ENCODE measurements around the gene CAMTA1.

Gene CAMTA1

DNA sequence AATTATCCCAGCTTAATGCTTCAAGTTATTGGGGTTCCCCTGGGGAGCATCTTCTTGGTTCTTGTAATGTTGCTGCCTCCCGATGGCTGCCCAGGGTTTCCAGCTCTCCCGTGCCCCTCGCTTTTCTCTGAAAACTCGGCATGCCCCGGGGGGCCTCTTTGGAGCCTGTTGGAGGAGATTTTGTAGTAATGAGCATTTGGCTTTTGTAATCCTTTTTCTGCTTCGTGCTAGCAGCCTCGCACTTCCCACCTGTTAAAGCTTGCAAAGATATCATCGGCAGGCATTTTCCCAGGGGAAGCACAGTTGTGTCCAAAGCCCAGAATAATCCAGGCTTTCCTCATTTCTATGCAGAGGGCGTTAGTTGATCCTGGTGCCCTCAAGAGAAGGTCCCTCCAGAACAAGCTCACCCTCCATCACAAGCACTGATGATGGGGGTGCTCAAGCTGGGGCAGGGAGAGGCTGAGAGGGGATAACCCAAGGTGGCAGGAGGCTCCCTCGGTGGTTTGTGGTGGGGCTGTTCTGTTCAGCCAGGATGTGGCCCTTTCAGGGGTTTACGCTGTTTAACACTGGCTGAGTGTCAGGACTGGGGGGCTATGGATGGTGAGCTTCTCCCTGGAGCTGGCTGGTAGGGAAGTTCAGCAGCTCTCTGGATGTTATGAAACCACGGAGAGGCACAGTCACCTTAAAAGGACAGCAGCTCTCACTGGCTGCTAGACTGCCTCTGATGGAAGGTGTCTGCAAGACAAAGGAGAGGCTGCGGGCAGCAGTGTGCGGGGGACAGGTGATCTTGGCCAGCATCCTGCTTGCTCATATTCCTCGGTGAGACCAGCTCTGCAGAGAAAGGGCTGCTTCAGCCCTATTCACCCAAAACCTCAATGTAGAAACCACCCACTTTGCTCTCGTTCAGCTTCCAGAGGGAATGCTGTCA lies 508.7 kb downstream of the CAMTA1 start:
- POLR2A ChIA-PET: no interaction called here
- TF ChIP-seq CTBP1 (IDR thresholded peaks at IDR 0.05; ENCODE audit: borderline replicate concordance) (no peak), BHLHE40 (IDR thresholded peaks at IDR 0.05; ENCODE audit: borderline replicate concordance) (no peak), LEF1 (IDR thresholded peaks at IDR 0.05; ENCODE audit: borderline replicate concordance) (no peak), FOXM1 (IDR thresholded peaks at IDR 0.05; ENCODE audit: borderline replicate concordance) (no peak), ZNF384 (IDR thresholded peaks at IDR 0.05) (no peak), TARDBP (IDR thresholded peaks at IDR 0.05) (no peak), NFRKB (IDR thresholded peaks at IDR 0.05) (no peak), FOXA1 (IDR thresholded peaks at IDR 0.05) (no peak), ARNT (IDR thresholded peaks at IDR 0.05) (no peak), L3MBTL2 (conservative IDR thresholded peaks at IDR 0.05) (no peak), SUZ12 (IDR thresholded peaks at IDR 0.05) (no peak), SP1 (IDR thresholded peaks at IDR 0.05) (no peak), HDGF (IDR thresholded peaks at IDR 0.05; ENCODE audit: borderline replicate concordance) (no peak)
- CTCF ChIA-PET: no interaction called here
- DNase-seq (ENCODE audit: extremely low spot score): no peak

DNA sequence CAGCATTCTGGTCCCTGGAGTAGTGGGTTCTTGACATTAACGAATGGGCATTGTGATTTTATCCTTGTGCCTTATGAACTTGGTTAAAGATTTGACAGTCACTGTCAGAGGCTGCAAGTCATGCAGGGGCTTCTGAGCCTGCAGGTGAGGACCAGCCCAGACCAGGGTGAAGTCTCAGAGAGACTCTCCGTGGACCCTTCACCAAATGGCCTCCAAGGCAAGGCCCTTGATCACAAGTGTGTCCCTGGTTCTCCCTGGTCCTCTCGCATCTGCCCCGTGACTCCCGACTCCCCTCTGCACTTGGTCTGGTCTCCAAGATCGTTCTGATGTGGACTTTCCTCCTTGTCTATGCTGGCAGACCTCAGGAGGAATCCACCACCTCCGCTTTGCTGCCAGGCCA lies 509.4 kb downstream of the CAMTA1 start:
- POLR2A ChIA-PET: no interaction called here
- CTCF ChIA-PET: no interaction called here
- DNase-seq (ENCODE audit: extremely low spot score): no peak
- TF ChIP-seq FOXA1 (IDR thresholded peaks at IDR 0.05) (no peak), NFRKB (IDR thresholded peaks at IDR 0.05) (no peak), FOXM1 (IDR thresholded peaks at IDR 0.05; ENCODE audit: borderline replicate concordance) (no peak), L3MBTL2 (conservative IDR thresholded peaks at IDR 0.05) (no peak)

DNA sequence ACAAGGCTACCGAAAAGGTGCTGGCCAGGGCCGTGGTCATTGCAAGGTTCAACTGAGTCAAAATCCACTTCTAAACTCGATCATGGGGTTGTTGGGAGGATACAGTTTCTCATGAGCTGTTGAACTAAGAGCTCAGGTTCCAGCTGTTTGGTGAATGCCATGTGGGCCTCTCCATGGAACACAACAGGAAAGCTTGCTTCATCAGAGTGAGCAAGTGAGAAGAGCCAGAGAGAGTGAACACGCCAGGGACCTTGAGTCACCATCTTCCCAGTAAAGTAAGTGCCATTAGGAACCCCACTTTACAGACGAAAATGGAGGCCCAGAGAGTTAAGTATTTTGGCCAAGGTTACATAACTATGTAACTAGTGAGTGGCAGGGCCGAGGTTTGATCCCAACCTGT lies 510.7 kb downstream of the CAMTA1 start:
- TF ChIP-seq FOXK2 (IDR thresholded peaks at IDR 0.05) (no peak), NFRKB (IDR thresholded peaks at IDR 0.05) (no peak), SUZ12 (IDR thresholded peaks at IDR 0.05) (no peak), FOXA1 (IDR thresholded peaks at IDR 0.05) (no peak), BHLHE40 (IDR thresholded peaks at IDR 0.05; ENCODE audit: borderline replicate concordance) (no peak), CTBP1 (IDR thresholded peaks at IDR 0.05; ENCODE audit: borderline replicate concordance) (no peak), HDGF (IDR thresholded peaks at IDR 0.05; ENCODE audit: borderline replicate concordance) (no peak), ELF4 (IDR thresholded peaks at IDR 0.05) (no peak), SP1 (IDR thresholded peaks at IDR 0.05) (no peak), ARNT (IDR thresholded peaks at IDR 0.05) (no peak)
- no peak for DNase-seq (ENCODE audit: extremely low spot score)
- ChIA-PET CTCF (no interaction called here), POLR2A (no interaction called here)

DNA sequence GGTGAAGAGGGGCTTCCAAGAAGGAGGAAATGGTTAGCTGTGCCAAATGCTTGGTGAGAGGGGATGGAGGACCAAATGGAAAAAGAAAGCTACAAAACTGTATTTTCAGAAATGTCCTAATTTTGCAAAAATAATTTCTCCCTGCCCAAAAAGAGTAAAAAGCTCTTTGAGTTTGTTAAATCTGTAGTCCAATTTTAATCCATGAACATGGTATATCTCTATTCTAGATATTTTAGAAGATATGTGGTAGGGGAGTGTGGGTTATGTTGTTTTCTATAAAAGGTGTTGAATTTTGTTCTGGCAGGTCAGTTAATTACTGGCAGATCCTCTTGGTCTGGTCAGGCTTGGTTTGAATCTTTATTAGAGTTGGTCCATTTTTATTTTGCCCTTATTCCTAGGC lies 511.7 kb downstream of the CAMTA1 start:
- no peak for DNase-seq (ENCODE audit: extremely low spot score)
- TF ChIP-seq ARNT (IDR thresholded peaks at IDR 0.05) (no peak), SUZ12 (IDR thresholded peaks at IDR 0.05) (no peak), LEF1 (IDR thresholded peaks at IDR 0.05; ENCODE audit: borderline replicate concordance) (no peak), FOXM1 (IDR thresholded peaks at IDR 0.05; ENCODE audit: borderline replicate concordance) (no peak), L3MBTL2 (conservative IDR thresholded peaks at IDR 0.05) (no peak), NFRKB (IDR thresholded peaks at IDR 0.05) (no peak), SP1 (IDR thresholded peaks at IDR 0.05) (no peak), ELF4 (IDR thresholded peaks at IDR 0.05) (no peak), FOXK2 (IDR thresholded peaks at IDR 0.05) (no peak), TARDBP (IDR thresholded peaks at IDR 0.05) (no peak), HDGF (IDR thresholded peaks at IDR 0.05; ENCODE audit: borderline replicate concordance) (no peak), CTBP1 (IDR thresholded peaks at IDR 0.05; ENCODE audit: borderline replicate concordance) (no peak)
- TF ChIP-seq, protein P1, sequence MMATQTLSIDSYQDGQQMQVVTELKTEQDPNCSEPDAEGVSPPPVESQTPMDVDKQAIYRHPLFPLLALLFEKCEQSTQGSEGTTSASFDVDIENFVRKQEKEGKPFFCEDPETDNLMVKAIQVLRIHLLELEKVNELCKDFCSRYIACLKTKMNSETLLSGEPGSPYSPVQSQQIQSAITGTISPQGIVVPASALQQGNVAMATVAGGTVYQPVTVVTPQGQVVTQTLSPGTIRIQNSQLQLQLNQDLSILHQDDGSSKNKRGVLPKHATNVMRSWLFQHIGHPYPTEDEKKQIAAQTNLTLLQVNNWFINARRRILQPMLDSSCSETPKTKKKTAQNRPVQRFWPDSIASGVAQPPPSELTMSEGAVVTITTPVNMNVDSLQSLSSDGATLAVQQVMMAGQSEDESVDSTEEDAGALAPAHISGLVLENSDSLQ (IDR thresholded peaks at IDR 0.05): no peak
- POLR2A ChIA-PET: no interaction called here
- CTCF ChIA-PET: no interaction called here

DNA sequence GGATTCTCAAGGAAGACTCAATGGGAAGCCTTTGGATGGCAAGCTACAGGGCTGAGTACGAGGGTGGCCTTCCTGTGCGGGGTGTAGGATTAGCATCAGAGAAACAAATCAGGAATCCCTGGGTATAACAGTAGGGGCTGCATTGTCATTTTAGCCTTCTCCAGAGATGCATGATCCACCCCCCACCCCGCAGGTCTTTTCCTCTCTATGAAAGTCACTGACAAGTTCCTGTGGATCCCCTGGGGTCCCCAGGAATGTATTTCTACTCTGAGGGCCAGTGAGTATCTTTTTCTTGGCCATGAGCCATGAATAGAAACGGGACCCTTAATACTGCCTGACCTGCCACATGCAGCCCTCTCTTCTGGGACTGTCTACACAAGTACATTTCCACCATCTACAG lies 512.9 kb downstream of the CAMTA1 start:
- TF ChIP-seq, protein P1 (IDR thresholded peaks at IDR 0.05): no peak
- TF ChIP-seq ZNF384 (IDR thresholded peaks at IDR 0.05): no peak
- ChIA-PET POLR2A (interaction anchor here (1.2 kb wide), 1 partner anchor 172 kb away, joined by 3 read pairs; no protein-coding TSS in a partner anchor), CTCF (no interaction called here)
- no peak for DNase-seq (ENCODE audit: extremely low spot score)

DNA sequence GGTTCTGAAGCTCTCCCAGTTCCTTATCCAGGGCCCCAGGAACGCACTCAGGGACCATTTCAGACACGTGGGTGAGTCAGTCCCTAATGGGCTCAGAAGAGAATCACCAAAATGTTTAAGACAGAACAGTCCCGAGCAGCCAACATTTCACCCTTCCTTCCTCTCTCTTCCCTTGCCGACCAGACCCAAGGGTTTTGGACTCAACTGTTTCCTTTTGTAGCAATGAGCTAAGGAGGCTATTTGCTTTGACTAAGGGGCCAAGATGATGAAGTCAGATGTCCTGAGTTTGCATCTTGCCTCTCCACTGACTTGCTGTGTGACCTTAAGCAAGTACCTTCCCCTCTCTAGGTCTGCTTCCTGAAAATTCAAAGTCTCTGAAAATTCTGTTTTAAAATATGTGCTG lies 513.5 kb downstream of the CAMTA1 start:
- no peak for DNase-seq (ENCODE audit: extremely low spot score)
- POLR2A ChIA-PET: interaction anchor here (0.5 to 1.2 kb wide), 2 partner anchors 171 to 1190 kb away, joined by 3 read pairs; no protein-coding TSS in a partner anchor
- CTCF ChIA-PET: interaction anchor here (0.8 kb wide), 1 partner anchor 30 kb away, joined by 3 read pairs; no protein-coding TSS in a partner anchor

More for the DNA sequence above, 513.5 kb downstream of the CAMTA1 start:
- TF ChIP-seq, protein P1 (IDR thresholded peaks at IDR 0.05): no peak
